SK-N-SH (cell line): ENCODE measurements around the gene SLC37A3. TPM values are rescaled to one million over a fixed set of nuclear protein-coding genes. Genes with fewer than 3 reads are reported as not detected.

Source experiments
- CTCF ChIA-PET: fragments of 300-600, 350-600 bp; formaldehyde crosslinking; extraction: SDS; loops from one replicate; lab custom pipeline; 2021; lab: Yijun Ruan, JAX
- POLR2A ChIA-PET: fragments of 350-600 bp; sonication (Branson Sonifier 250); formaldehyde crosslinking; extraction: SDS; loops from one replicate; lab custom pipeline; 2020; ENCODE audit warnings: antibody characterized with exemption, inconsistent platforms; lab: Yijun Ruan, JAX
- DNase-seq: peaks from one replicate; pipeline ENCODE4 v3.0.0; 2012
- H2AFZ ChIP-seq: fragments of 200-600 bp; sonication (generic); 2 replicates; pipeline ENCODE4 v1.8.1; 2016; ENCODE audit warnings: antibody characterized with exemption, mild to moderate bottlenecking, low read depth
- H3F3A ChIP-seq: fragments of 200-600 bp; sonication (generic); replicated peaks from 2 replicates; pipeline ENCODE3; 2016; ENCODE audit warnings: antibody characterized with exemption, mild to moderate bottlenecking; ENCODE audit not compliant: insufficient read depth
- H3K27ac ChIP-seq, 2 experiments: fragments of 200-500 bp in 1 of 2; fragments of 200-600 bp in 1 of 2; sonication (Bioruptor generic) in 1 of 2; sonication (generic), shearing (Covaris generic) in 1 of 2; 2 replicates each; pipeline versions ENCODE4 v1.5.1 to v1.6.1; 2014 to 2016; ENCODE audit warnings: low read depth in 2 of 2, inconsistent platforms in 1 of 2, low read length in 1 of 2, mild to moderate bottlenecking in 1 of 2, mixed read lengths in 1 of 2
- H3K27me3 ChIP-seq: fragments of 200-600 bp; sonication (generic), shearing (Covaris generic); 2 replicates; pipeline ENCODE4 v1.6.1; 2016; ENCODE audit warnings: mixed run types; ENCODE audit not compliant: insufficient read depth
- H3K36me3 ChIP-seq, 2 experiments: fragments of 200-500 bp in 1 of 2; fragments of 200-600 bp in 1 of 2; sonication (Bioruptor generic) in 1 of 2; sonication (generic) in 1 of 2; replicated peaks in 1 of 2; 2 replicates each; pipeline versions ENCODE3 to v1.5.1; 2014 to 2016; ENCODE audit warnings: low read length in 1 of 2, mild to moderate bottlenecking in 1 of 2; ENCODE audit not compliant: insufficient read depth in 2 of 2, control insufficient read depth in 1 of 2
- H3K4me1 ChIP-seq, 2 experiments: fragments of 200-500 bp in 1 of 2; fragments of 200-600 bp in 1 of 2; sonication (Bioruptor generic) in 1 of 2; sonication (generic), shearing (Covaris generic) in 1 of 2; 2 replicates each; pipeline versions ENCODE4 v1.5.1 to v1.6.1; 2014 to 2016; ENCODE audit warnings: low read depth in 1 of 2, low read length in 1 of 2, mixed run types in 1 of 2; ENCODE audit not compliant: insufficient read depth in 2 of 2, control insufficient read depth in 1 of 2
- H3K4me2 ChIP-seq: fragments of 200-600 bp; sonication (generic), shearing (Covaris generic); 2 replicates; pipeline ENCODE4 v1.6.1; 2017; ENCODE audit warnings: mixed run types
- H3K4me3 ChIP-seq, 2 experiments: fragments of 200-500 bp in 1 of 2; fragments of 200-600 bp in 1 of 2; sonication (Bioruptor generic) in 1 of 2; sonication (generic), shearing (Covaris generic) in 1 of 2; 2 replicates each; pipeline versions ENCODE4 v1.5.1 to v1.8.1; 2014 to 2016; ENCODE audit warnings: low read depth in 2 of 2, inconsistent platforms in 1 of 2, low read length in 1 of 2, mild to moderate bottlenecking in 1 of 2, mixed read lengths in 1 of 2, moderate library complexity in 1 of 2
- H3K79me2 ChIP-seq: fragments of 200-600 bp; sonication (generic); 2 replicates; pipeline ENCODE4 v1.8.1; 2017; ENCODE audit warnings: mild to moderate bottlenecking; ENCODE audit not compliant: insufficient read depth
- H3K9ac ChIP-seq: fragments of 200-600 bp; sonication (generic); 2 replicates; pipeline ENCODE4 v1.6.1; 2017; ENCODE audit warnings: mixed run types
- H3K9me2 ChIP-seq: fragments of 200-600 bp; sonication (generic); 2 replicates; pipeline ENCODE4 v1.6.1; 2017; ENCODE audit warnings: mixed run types
- H3K9me3 ChIP-seq: fragments of 200-600 bp; sonication (generic); 2 replicates; pipeline ENCODE4 v1.6.1; 2017; ENCODE audit warnings: mixed run types, mild to moderate bottlenecking, moderate library complexity
- H4K20me1 ChIP-seq: fragments of 200-600 bp; sonication (generic); 2 replicates; pipeline ENCODE4 v1.6.1; 2017; ENCODE audit warnings: mild to moderate bottlenecking, mixed run types; ENCODE audit not compliant: insufficient read depth
- CTCF ChIP-seq: fragments of 200-600 bp; sonication (generic); IDR thresholded peaks from 2 replicates; pipeline ENCODE4 v1.6.1; 2017; ENCODE audit warnings: antibody characterized with exemption, mild to moderate bottlenecking, moderate library complexity
- ELF1 ChIP-seq: IDR thresholded peaks from 2 replicates; pipeline ENCODE4 v1.4.0; 2012
- EP300 ChIP-seq, 2 experiments: IDR thresholded peaks; 2 replicates each; pipeline versions ENCODE4 v1.4.0 to v1.6.1; 2012; ENCODE audit warnings: borderline replicate concordance in 1 of 2, low read depth in 1 of 2, low read length in 1 of 2
- FOSL2 ChIP-seq: IDR thresholded peaks from 2 replicates; pipeline ENCODE4 v1.4.0; 2012; ENCODE audit warnings: low read depth, mild to moderate bottlenecking, moderate library complexity, borderline replicate concordance
- FOXJ3 ChIP-seq: sonication (generic); formaldehyde crosslinking; IDR thresholded peaks from 2 replicates; pipeline ENCODE4 v1.5.1; 2020; ENCODE audit warnings: mild to moderate bottlenecking, missing genetic modification reagents
- GABPA ChIP-seq: IDR thresholded peaks from 2 replicates; pipeline ENCODE4 v1.4.0; 2012; ENCODE audit warnings: low read depth, mild to moderate bottlenecking
- GATA2 ChIP-seq: sonication (generic); formaldehyde crosslinking; IDR thresholded peaks from 2 replicates; pipeline ENCODE4 v1.5.0; 2020; ENCODE audit warnings: mild to moderate bottlenecking, missing genetic modification reagents
- IRF3 ChIP-seq: fragments of 150-350 bp; IDR thresholded peaks from 2 replicates; pipeline ENCODE4 v1.6.1; 2016; ENCODE audit warnings: mild to moderate bottlenecking, low read depth, low read length
- MEF2A ChIP-seq: IDR thresholded peaks from 2 replicates; pipeline ENCODE4 v1.4.0; 2012; ENCODE audit warnings: low read depth, borderline replicate concordance
- MXI1 ChIP-seq: IDR thresholded peaks from 2 replicates; pipeline ENCODE4 v1.6.1; 2012; ENCODE audit warnings: mild to moderate bottlenecking, low read depth, low read length, improper control_type of control experiment
- NFIC ChIP-seq: IDR thresholded peaks from 2 replicates; pipeline ENCODE4 v1.4.0; 2012; ENCODE audit warnings: borderline replicate concordance
- PBX3 ChIP-seq: IDR thresholded peaks from 2 replicates; pipeline ENCODE4; 2012
- RCOR1 ChIP-seq: fragments of 150-350 bp; IDR thresholded peaks from 2 replicates; pipeline ENCODE4 v1.6.1; 2017; ENCODE audit warnings: antibody characterized with exemption, low read length
- RFX5 ChIP-seq: IDR thresholded peaks from 2 replicates; pipeline ENCODE4 v1.6.1; 2012; ENCODE audit warnings: mild to moderate bottlenecking, improper control_type of control experiment, low read length
- TEAD4 ChIP-seq: IDR thresholded peaks from 2 replicates; pipeline ENCODE4 v1.4.0; 2012; ENCODE audit warnings: mild to moderate bottlenecking, borderline replicate concordance; ENCODE audit not compliant: insufficient read depth
- USF2 ChIP-seq: fragments of 150-350 bp; IDR thresholded peaks from 2 replicates; pipeline ENCODE4 v1.6.1; 2017; ENCODE audit warnings: antibody characterized with exemption, low read length, low read depth, borderline replicate concordance
- YY1 ChIP-seq: IDR thresholded peaks from 2 replicates; pipeline ENCODE4 v1.4.0; 2012; ENCODE audit warnings: low read depth, mild to moderate bottlenecking
- ZBTB33 ChIP-seq: IDR thresholded peaks from 2 replicates; pipeline ENCODE4 v1.4.0; 2012; ENCODE audit warnings: low read depth, borderline replicate concordance
- WGBS: methylation state at CpG from one replicate; pipeline ENCODE4 v1.1.6; 2017; ENCODE audit warnings: low lambda C conversion rate; 5-methylcytosine and 5-hydroxymethylcytosine counted together
- polyA plus RNA-seq, 3 experiments: library from polyadenylated mRNA; depleted of rRNA; stranded (reverse); fragments of >200 nt; gene quantifications; 2 replicates each; pipeline ENCODE4 v1.2.3, GENCODE V29; 2012

Gene SLC37A3
- polyA plus RNA-seq, 1 of the 3 experiments (the other 2 are of a cell fraction) = 53.3 TPM

- no peaks in the 10 kb centered on the region for H3K27me3 ChIP-seq
- H3K27ac ChIP-seq = no peak overlapping the region
- H3K9ac ChIP-seq = no peak overlapping the region
- no peaks in the 10 kb centered on the region for H3K79me2 ChIP-seq
- H2AFZ ChIP-seq = no peak overlapping the region
- TF ChIP-seq IRF3 (no peak), TEAD4 (no peak), GATA2 (CRISPR knock-in tag) (no peak), EP300 (IDR thresholded peaks at IDR 0.05; ENCODE audit: borderline replicate concordance in 1 of 2, low read depth in 1 of 2, low read length in 1 of 2) (no peak), USF2 (no peak), ELF1 (no peak), FOXJ3 (CRISPR knock-in tag) (no peak), NFIC (no peak), CTCF (no peak), RFX5 (no peak), RCOR1 (no peak), ZBTB33 (no peak), MXI1 (no peak), MEF2A (no peak), PBX3 (no peak), GABPA (no peak), FOSL2 (no peak), YY1 (no peak)
- TF ChIP-seq, all 33 proteins: peak for 0
- Histone ChIP-seq H3K4me3 (no peak overlapping the region), H4K20me1 (no peaks in the 10 kb centered on the region), H3K9me2 (no peaks in the 10 kb centered on the region), H3K4me2 (no peak overlapping the region), H3F3A (no peaks in the 10 kb centered on the region), H3K9me3 (no peaks in the 10 kb centered on the region), H3K4me1 (no peaks in the 10 kb centered on the region), H3K36me3 (no peaks in the 10 kb centered on the region)
- ChIA-PET CTCF (interaction anchor here (1.4 kb wide), 1 partner anchor 10 kb away, joined by 4 read pairs; no protein-coding TSS in a partner anchor), POLR2A (no interaction called here)
- 66% methylated on average over 3 of the region's 3 CpGs for WGBS
- DNase-seq = no peak
Measured at GRCh38 chr7:140433396-140433795, 35.1 kb upstream of the SLC37A3 start.
